GM23338 (cell line): ENCODE measurements around the gene ZCCHC17. TPM values are rescaled to one million over a fixed set of nuclear protein-coding genes. Genes with fewer than 3 reads are reported as not detected.

Source experiments
- ATAC-seq: fragments of 200-7000 bp; cut with Tn5 transposase; 3 replicates; pipeline ENCODE4 v1.9.1; 2020
- DNase-seq: peaks from one replicate; pipeline ENCODE4 v3.0.0-alpha.2; 2015; ENCODE audit warnings: low spot score
- H2AFZ ChIP-seq: fragments of 200-600 bp; sonication (generic); 2 replicates; pipeline ENCODE4 v1.8.0; 2016; ENCODE audit warnings: antibody characterized with exemption, mild to moderate bottlenecking, moderate library complexity
- H3F3A ChIP-seq: fragments of 200-600 bp; sonication (generic); replicated peaks from 2 replicates; pipeline ENCODE4 v1.8.0; 2017; ENCODE audit warnings: antibody characterized with exemption, mixed run types, low read depth
- H3K27ac ChIP-seq: fragments of 200-600 bp; sonication (generic); 2 replicates; pipeline ENCODE4 v1.6.1; 2016; ENCODE audit warnings: low read depth
- H3K27me3 ChIP-seq: fragments of 200-600 bp; sonication (generic); 2 replicates; pipeline ENCODE4 v1.8.0; 2016; ENCODE audit warnings: mild to moderate bottlenecking, mixed run types, moderate library complexity; ENCODE audit not compliant: insufficient read depth
- H3K36me3 ChIP-seq: fragments of 200-600 bp; sonication (generic); 2 replicates; pipeline ENCODE4 v1.8.0; 2016; ENCODE audit warnings: mild to moderate bottlenecking; ENCODE audit not compliant: insufficient read depth
- H3K4me1 ChIP-seq: fragments of 200-600 bp; sonication (generic); 2 replicates; pipeline ENCODE4 v1.8.0; 2016; ENCODE audit warnings: mild to moderate bottlenecking, moderate library complexity; ENCODE audit not compliant: insufficient read depth
- H3K4me2 ChIP-seq: fragments of 200-600 bp; sonication (generic); 2 replicates; pipeline ENCODE4 v1.7.1; 2017; ENCODE audit warnings: mixed run types
- H3K4me3 ChIP-seq: fragments of 200-600 bp; sonication (generic); 2 replicates; pipeline ENCODE4 v1.6.1; 2016; ENCODE audit warnings: mixed run types
- H3K79me2 ChIP-seq: fragments of 200-600 bp; sonication (generic); replicated peaks from 2 replicates; pipeline ENCODE4 v1.8.0; 2017; ENCODE audit warnings: mild to moderate bottlenecking; ENCODE audit not compliant: insufficient read depth
- H3K9me2 ChIP-seq: fragments of 200-600 bp; sonication (generic); 2 replicates; pipeline ENCODE4 v1.8.0; 2017; ENCODE audit not compliant: insufficient read depth
- H4K20me1 ChIP-seq: fragments of 200-600 bp; sonication (generic); replicated peaks from 2 replicates; pipeline ENCODE4 v1.8.0; 2017; ENCODE audit warnings: mild to moderate bottlenecking; ENCODE audit not compliant: insufficient read depth
- H3K27ac Mint-ChIP-seq: 2 replicates; pipeline ENCODE4 v1.8.0; 2020; ENCODE audit warnings: inconsistent platforms, mild to moderate bottlenecking, moderate library complexity, mixed read lengths
- H3K27me3 Mint-ChIP-seq: 3 replicates; pipeline ENCODE4 v1.8.0; 2022; ENCODE audit warnings: low read depth, mild to moderate bottlenecking, moderate library complexity, mixed read lengths, inconsistent platforms; ENCODE audit not compliant: insufficient read depth, poor library complexity
- H3K36me3 Mint-ChIP-seq: 3 replicates; pipeline ENCODE4 v1.8.0; 2021; ENCODE audit warnings: low read depth, mild to moderate bottlenecking, inconsistent platforms, moderate library complexity, mixed read lengths
- H3K4me1 Mint-ChIP-seq: 3 replicates; pipeline ENCODE4 v1.8.0; 2020; ENCODE audit warnings: mild to moderate bottlenecking, inconsistent platforms, mixed read lengths
- H3K4me3 Mint-ChIP-seq: 3 replicates; pipeline ENCODE4 v1.8.0; 2021; ENCODE audit warnings: moderate library complexity, mild to moderate bottlenecking, inconsistent platforms, mixed read lengths
- H3K9me3 Mint-ChIP-seq: 3 replicates; pipeline ENCODE4 v1.8.0; 2020; ENCODE audit warnings: moderate library complexity, mild to moderate bottlenecking, inconsistent platforms, mixed read lengths
- CREB1 ChIP-seq: fragments of 250-450 bp; sonication (Bioruptor Pico); IDR thresholded peaks from 2 replicates; pipeline ENCODE4 v1.5.0; 2020; ENCODE audit warnings: low read depth, mild to moderate bottlenecking, moderate library complexity
- ETS1 ChIP-seq: IDR thresholded peaks from 2 replicates; pipeline ENCODE4 v1.6.1; 2016; ENCODE audit warnings: antibody characterized with exemption
- JUNB ChIP-seq: IDR thresholded peaks from one replicate; pipeline ENCODE4 v1.6.1; 2016; ENCODE audit warnings: antibody characterized with exemption; ENCODE audit not compliant: unreplicated experiment
- NANOG ChIP-seq: IDR thresholded peaks from 2 replicates; pipeline ENCODE4 v1.6.1; 2016; ENCODE audit warnings: antibody characterized with exemption, borderline replicate concordance
- POLR2AphosphoS5 ChIP-seq: IDR thresholded peaks from 2 replicates; pipeline ENCODE4 v1.6.1; 2016; ENCODE audit warnings: antibody characterized with exemption, low read depth
- REST ChIP-seq: IDR thresholded peaks from one replicate; pipeline ENCODE4 v1.6.1; 2018; ENCODE audit warnings: antibody characterized with exemption; ENCODE audit not compliant: unreplicated experiment
- STAT1 ChIP-seq: IDR thresholded peaks from one replicate; pipeline ENCODE4 v1.6.1; 2016; ENCODE audit warnings: antibody characterized with exemption; ENCODE audit not compliant: unreplicated experiment
- ZNF114 ChIP-seq: fragments of 250-450 bp; sonication (Bioruptor Pico); IDR thresholded peaks from 2 replicates; pipeline ENCODE4 v1.5.0; 2020; ENCODE audit warnings: mild to moderate bottlenecking, moderate library complexity
- ZNF331 ChIP-seq: fragments of 250-450 bp; sonication (Bioruptor Pico); IDR thresholded peaks from 2 replicates; pipeline ENCODE4 v1.5.0; 2020; ENCODE audit warnings: low read depth, mild to moderate bottlenecking, moderate library complexity
- polyA plus RNA-seq: library from polyadenylated mRNA; unstranded; fragments of >200 nt; fragmentation: Nextera tagmentation; extraction: Ambion mirVana; gene quantifications from 2 replicates; pipeline ENCODE4 v1.2.1, GENCODE V29; 2016
- total RNA-seq: library from RNA; depleted of rRNA; stranded (reverse); fragments of >200 nt; shearing (Covaris generic); gene quantifications from 2 replicates; pipeline ENCODE4 v1.2.3, GENCODE V29; 2014

Gene ZCCHC17
- total and polyA plus RNA-seq, 2 experiments from 2014 or later: 40.1 to 134 TPM

- TF ChIP-seq REST (no peak), STAT1 (no peak), ZNF114 (no peak), NANOG (no peak), ZNF331 (CRISPR knock-in tag) (no peak), ETS1 (no peak)
These were observed 730 bp downstream of the ZCCHC17 start (continued) for GRCh38 chr1:31297277-31298247.

- Histone ChIP-seq H3K9me2 (no peaks in the 10 kb centered on the region), H3K4me1 (peaks cover 4% of the 10 kb centered on the region), H2AFZ (no peak overlapping the region), H3K27ac (no peak overlapping the region), H3F3A (peaks cover 6% of the 10 kb centered on the region; the same call in 1 of the 2 replicates), H3K36me3 (no peaks in the 10 kb centered on the region), H4K20me1 (peaks cover 18% of the 10 kb centered on the region), H3K4me2 (no peak overlapping the region), H3K79me2 (peaks cover 93% of the 10 kb centered on the region), H3K27me3 (no peaks in the 10 kb centered on the region), H3K4me3 (no peak overlapping the region)
- peaks cover 3% of the 10 kb centered on the region for H3K27me3 Mint-ChIP-seq
- no peak for DNase-seq
- peaks cover 13% of the 10 kb centered on the region for H3K4me1 Mint-ChIP-seq
- H3K36me3 Mint-ChIP-seq: peaks cover 13% of the 10 kb centered on the region
- H3K27ac Mint-ChIP-seq: no peak overlapping the region
- ATAC-seq: no peak
- H3K9me3 Mint-ChIP-seq: no peaks in the 10 kb centered on the region
- H3K4me3 Mint-ChIP-seq: no peak overlapping the region; the same call in 2 of the 3 replicates
- TF ChIP-seq JUNB: no peak
- no peak for TF ChIP-seq REST
- TF ChIP-seq CREB1 (CRISPR knock-in tag): no peak
- no peak for TF ChIP-seq STAT1
- TF ChIP-seq POLR2AphosphoS5: no peak
- TF ChIP-seq ZNF331 (CRISPR knock-in tag): no peak
These were observed 2.5 kb downstream of the ZCCHC17 start for GRCh38 chr1:31299365-31299764.
